HG03575 (cell line): ENCODE measurements around the gene NOS1.

Experiments used
- ATAC-seq: cut with Tn5 transposase; IDR thresholded peaks from one replicate; pipeline ENCODE4 v1.9.1; 2021; ENCODE audit not compliant: unreplicated experiment, insufficient number of reproducible peaks, low FRiP score; ENCODE audit errors: extremely low read depth

The NOS1 gene

DNA sequence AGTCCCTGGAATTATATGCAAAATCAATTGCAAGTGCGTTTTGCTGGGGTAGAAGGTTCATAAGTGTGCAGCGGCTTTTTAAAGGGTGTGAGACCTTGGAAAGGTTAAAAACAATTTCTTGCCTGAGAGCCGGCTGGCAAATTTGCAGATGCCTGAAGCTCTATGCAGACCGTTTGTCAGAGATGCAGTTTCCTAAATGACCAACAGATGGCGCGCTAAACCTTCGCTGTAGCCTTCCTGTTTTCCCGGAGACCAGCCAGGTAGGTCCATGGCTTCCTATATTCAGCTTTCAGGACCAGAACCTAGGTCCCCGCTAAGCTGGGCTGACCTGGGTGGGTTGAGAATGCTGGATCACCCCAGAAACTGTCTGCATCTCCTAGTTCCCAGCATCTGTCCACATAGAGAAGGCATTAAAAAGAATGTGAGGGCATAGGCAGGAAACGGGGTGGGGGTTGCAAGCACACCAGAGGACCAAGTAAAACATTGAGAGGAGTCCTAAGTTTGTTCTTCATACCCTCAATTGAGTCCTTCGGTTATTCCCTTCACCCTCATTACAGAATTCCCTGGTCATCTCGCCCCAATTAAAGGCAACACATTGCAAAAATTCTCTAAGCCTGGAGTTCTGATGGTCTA lies 5.7 kb upstream of the NOS1 start:
- no peak for ATAC-seq

DNA sequence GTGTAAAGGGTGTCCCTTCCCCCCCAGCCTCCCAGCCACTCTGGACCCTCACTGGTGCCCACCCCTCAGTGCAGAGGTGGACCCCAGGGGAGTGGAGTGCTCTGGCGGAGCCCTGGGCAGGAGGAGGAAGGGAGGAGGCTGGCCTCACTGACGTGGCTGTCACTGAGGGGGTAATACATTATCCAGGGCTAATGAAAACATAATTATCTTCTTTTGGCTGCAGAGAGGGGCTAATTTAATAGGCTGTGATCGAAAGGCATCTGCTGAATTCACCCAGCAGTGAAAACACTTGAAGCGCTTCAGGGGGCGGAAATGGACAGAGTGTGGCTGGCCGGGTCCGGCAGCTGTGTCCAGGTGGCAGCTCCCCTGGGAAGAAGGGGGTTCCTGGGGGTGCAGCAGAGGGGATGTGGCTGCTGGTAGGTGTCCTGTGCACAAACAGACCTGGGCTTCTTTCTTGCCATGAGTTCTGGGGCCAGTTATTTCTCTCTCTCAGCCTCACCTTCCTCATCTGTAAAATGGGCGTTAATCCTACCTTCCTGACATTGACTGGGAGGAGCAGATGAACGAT lies 3.7 kb upstream of the NOS1 start:
- no peak for ATAC-seq

DNA sequence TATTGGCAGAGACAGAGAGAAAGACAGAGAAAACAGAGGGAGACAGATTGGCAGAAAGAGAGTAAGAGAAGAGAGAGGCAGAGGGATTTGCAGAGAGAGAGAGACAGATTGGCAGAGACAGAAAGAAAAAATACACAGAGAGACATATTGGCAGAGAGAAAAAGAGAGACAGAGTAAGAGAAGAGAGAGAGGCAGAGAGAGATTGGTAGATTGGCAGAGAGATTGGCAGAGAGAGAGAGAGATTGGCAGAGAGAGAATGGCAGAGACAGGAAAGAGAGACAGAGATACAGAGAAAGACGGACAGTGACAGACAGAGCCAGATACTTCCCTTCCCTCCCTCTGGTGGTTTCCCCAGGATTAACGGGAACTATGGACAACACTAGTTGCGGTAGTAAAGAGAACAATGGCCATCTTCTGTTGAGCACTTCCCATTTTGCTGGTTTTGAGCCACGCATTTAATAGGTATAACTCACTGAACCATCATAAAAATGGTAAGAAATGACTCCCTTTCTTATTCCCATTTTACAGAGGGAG lies 2.6 kb upstream of the NOS1 start:
- no peak for ATAC-seq

DNA sequence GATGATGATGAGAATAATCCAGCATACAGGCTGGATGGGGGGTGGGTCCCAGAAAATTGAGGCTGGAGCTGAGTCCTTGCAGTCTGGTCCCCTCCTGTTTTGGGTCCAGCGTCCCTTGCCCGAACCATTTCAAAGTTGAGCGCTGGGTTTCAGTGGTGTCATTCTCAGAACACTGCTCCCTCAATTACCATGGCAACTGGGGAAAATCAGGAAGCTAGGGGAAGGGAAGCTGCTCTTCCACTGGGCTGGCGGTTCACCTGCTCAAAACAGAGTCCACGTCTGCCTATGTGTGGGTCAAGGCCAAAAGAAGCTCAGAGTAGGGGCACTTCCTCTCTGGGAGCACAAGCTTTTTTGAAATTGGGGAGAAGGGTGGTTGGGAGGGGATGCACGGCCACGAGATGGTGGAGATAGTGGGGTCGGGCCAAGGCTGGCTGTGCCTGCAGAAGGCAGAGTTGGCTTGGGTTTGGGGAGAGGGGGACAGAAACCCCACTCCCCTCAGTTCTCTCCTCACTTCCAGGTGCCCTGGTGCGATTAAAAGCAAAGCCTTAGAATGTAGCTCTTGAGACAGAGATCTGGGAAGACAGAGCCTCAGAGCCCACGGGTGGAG lies 1.7 kb upstream of the NOS1 start:
- ATAC-seq, result no peak

DNA sequence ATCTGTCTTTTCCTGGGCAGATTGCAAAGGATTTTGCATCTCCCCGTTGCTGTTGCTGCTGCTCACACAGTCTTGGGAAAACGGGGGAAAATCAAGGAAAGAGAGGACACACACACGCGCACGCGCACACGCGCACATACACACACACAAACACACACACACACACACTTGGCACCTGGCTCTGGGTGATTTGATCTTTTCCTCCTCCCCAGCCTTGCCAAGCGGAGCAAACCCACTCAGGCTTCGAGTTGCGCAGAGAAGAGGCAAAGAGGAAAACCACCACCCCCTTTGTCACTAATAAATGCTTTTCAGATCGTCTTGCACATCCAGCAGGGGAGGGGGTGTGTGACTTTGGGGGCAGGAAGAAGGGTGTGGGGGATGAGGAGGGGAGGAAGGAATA lies 965 bp upstream of the NOS1 start:
- ATAC-seq, result no peak

DNA sequence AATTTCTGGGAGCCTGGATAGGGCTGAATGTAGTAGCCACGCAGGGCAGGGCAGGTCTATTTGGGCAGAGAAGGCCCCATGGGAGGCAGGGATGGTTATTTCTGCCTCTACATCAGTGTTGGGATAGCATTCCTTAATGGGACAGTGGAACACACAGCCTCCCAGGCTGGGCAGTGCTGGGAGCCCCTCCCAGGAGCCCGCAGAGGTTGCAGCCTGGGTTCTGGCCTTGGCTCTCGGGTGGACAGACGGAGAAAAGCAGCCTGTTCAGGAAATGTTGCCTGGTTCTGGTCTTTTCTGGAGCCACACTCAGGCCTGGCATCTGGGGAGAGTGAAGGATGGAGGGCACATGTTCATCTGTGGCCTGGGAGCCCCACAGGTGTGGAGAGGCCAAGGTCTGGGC lies 479 bp upstream of the NOS1 start:
- ATAC-seq, result no peak

DNA sequence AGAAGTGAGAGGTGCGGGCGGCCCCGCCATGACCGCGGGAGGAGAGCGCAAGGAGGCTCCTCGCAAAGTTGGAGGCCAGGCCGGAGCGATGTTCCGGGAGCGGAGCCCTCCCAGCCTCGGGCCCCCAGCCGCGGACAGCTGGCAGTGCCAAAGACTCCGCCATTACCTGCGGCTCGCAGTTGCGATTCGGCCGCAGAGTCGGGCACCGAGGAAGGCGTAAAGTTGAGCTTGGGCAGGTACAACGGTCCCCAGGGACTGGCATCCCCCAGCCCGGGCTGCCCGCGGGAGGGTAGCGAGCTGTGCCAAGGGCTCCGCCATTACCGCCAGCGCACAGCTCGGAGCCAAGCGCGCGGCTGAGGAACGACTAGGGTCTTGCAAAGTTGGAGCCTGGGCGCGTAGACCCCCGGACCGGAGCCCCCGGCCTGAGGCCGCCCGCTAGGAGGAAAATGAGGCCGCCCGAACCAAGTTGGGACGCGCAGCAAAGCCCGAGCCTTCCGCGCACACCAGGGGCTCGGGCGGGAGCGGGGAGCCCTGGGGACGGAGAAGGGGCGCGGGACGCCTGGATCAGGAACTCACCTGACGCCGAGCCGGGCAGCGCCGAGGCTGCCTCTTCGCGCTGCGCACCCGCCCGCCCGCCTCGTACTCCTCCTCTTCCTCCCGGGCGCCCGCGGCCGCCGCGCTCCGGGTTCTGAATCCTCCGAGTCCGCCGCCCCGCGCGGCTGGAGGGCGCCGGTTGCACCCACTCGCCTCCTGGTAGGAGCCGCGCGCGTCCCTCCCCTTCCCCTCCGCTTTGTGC lies 677 bp downstream of the NOS1 start:
- no peak for ATAC-seq

DNA sequence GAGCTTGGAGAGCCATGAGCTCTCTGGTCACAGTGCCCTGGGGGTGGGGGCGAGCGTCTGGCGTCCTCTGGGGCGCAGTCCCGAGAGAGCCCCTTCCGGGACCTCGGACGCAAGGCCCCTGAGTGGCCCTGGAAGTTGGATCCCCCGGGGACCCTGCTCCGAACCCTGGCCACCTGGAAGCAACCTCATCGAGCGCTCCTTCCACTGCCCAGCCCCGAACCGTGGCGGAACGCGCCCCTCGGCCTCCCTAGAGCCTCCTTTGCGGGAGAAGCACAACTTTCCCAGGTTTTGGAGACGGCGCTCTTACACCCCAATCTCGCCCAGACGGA lies 1.2 kb downstream of the NOS1 start:
- no peak for ATAC-seq

DNA sequence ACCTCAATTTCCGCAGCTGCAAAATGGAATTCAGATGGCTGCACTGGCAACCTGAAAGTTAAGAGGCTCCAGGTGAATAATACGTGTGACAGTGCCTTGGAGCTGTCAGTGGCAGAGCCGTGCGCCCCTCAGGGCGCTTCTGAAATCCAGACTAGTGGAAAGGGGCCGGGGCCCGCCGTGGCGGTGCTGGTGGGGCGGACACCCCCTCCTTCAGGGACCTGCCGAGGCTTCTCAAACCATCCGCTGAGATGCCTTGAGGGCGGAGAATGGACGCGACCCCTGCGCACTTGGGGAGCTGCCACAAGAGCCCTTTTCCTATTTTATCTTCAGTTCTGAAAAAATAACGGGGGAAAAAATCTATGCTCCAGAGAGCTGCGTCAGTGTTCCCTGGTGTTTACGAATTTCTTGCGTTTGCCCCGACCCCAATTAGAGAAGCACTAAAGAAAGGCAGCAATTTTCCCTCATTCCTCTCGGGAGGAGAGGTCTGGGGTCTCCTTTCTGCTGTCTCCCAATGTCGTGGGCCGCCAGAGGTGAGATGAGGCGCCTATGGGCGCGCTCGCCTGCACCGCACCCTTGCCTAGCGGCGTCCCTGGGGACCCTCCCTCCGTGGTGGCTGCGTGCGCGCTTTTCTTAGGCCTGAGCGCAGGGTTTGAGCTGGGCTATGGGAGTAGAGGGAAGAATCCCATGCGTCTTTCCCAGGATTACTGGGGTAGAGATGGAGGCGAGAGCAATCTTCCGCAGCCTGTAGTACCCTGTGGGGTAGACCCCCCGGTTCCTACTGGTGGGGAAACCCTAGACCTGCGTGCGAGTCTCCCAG lies 2.2 kb downstream of the NOS1 start:
- no peak for ATAC-seq

DNA sequence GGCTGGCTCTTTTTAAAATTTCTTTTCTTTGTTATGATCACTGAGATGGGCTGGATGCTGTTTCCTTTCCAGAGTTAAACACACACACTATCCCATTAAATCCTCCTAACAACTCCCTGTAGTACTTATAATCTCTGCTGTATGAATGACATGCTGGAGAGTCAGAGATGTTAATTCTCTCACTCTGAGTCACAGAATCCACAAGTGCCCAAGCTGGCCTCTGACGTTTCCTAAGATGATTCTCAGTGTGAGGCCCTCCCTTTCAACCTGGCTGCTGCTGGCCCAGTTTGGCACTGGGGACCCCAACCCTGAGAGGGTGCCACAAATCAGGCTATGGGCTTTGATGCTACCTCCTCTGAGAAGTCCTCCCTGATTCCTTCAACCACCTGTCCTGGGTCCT lies 5.4 kb downstream of the NOS1 start:
- no peak for ATAC-seq

DNA sequence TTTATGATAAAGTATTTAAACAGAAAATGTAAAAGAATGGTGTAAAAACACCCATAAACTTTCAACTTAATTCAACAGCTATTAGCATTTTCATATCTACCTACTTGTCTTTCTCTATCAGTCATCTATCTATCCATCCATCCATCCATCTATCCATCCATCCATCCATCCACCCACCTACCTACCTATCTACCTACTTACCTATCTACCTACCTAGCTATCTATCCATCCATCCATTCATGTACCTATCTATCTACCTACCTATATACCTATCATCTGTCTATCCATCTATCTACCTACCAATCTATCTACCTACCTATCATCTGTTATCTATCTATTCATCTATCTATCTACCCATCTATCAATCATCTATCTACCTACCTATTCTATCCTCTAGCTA lies 8.5 kb downstream of the NOS1 start:
- no peak for ATAC-seq

DNA sequence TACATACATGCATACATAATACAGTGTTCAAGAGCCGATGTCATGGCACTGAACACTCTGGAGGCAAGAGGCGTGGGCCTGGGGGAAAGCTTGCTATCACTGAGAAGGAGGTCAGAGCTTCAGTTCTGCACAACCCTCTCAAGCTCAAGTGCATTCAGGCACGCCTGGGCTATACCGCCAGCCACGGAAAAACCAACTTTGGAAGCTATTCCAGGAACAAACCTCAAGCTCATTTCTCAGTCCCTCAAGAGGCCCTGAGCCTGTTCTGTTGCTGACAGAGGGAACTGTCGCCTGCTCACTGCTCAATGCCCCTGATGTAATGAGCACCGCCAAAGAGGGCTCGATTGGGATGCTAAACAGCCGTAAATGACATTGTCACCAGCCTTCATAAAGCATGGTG lies 9.2 kb downstream of the NOS1 start:
- no peak for ATAC-seq

DNA sequence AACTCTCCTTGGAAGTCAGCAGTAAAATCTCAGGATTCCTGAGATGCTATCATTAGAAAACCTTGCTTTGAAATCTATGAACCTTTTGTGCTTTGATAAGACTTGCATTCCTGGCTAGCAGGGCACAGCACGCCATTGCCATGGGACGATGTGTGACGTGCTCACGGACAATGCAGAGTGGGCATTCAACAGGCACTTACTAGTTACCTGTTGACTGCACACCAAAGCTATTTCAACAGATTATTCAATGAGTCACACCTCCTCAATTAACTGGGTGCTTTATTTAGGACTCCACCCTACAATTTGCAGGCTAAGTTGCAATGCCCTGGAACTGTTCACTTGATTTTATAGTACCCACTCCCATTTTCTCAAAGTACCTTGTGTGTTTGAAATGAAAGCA lies 11.3 kb downstream of the NOS1 start:
- ATAC-seq, result no peak

DNA sequence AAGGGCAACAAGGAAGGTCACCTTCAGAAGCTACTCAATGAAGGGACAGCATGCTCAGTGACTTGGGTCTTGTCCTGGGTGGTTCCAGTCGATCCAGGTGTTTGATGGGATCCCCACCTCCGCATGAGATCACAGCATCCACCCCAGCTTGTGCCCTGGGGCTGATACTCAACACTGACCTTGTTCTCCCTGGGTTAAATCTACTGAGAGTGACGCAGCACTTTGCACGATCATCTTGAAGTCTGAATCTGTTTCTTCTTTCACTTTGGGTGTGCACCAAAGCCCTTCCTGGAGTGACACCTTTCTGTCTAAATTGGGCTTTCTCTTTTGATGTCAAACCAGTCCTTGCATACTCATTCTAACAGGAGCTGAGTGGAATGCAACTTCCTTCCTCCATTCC lies 13.8 kb downstream of the NOS1 start:
- ATAC-seq, result no peak

DNA sequence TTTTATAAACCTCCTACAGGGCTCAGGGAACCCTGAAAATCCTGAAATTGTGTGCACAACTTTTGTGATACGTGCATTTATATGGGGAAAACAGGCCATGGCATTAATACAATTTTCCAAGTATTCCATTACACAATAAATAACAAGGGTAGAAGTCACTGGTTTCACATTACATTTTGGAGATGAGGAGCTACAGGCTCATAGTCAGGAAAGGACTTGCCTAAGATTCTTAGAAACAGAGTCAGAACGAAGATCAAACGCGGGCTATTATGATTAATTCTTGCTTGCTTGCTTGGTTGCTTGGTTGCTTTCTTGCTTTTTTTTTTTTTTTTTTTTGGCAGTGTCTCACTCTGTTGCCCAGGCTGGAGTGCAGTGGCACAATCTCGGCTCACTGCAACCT lies 16.7 kb downstream of the NOS1 start:
- no peak for ATAC-seq

DNA sequence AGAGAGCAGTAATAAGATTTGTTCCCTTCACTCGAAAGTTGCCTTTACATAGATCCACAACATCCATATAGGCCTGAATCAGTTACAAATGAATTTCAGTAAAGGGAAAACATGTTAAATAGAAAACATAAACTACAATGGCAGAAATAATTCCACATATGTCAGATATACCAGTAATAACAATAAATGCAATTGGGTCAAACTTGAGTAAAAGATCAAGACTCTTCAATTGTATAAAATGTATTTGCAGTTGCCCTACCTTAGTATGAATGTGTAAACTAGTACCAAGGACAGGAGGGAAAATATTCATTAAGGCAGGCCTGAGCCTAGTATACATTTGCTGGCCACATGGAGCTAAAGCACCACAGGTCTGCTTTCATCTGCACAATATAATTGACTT lies 17.6 kb downstream of the NOS1 start:
- no peak for ATAC-seq

DNA sequence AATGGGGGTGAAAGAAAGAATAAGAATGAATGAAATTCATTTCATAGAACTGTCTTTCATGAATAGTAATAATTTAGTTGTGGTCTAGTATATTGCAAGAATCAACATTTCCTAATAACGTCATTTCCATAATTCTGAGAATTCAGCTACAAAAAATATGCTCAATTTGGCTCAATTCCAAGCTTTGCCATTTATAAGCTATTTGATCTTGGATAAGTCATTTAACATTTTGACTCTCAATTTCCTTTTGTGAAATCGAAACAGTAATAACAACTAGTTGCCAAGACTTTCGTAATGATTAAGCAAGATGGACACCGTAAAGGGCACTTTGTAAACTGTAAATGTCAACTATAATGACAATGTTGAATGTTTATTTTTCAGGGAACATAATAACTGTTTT lies 18.1 kb downstream of the NOS1 start:
- ATAC-seq, result no peak

DNA sequence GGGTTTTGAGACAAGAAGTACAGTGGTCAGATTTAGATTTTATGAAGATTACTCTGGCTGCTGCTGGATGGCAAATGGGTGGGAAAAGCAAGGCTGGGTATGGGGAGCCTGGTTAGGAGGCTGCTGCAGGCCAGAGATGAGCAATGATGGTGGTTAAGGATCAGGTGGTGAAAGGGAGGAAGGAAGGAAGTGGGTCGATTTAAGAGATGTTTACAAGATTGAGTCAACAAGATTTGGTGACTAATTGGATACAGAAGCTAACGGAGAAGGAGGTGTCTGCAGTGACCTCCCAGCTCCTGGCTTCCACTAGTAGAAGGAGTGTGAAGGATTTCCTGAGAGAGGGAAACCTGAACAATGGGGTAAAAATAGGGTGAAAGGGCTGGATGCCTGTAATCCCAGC lies 18.7 kb downstream of the NOS1 start:
- no peak for ATAC-seq

DNA sequence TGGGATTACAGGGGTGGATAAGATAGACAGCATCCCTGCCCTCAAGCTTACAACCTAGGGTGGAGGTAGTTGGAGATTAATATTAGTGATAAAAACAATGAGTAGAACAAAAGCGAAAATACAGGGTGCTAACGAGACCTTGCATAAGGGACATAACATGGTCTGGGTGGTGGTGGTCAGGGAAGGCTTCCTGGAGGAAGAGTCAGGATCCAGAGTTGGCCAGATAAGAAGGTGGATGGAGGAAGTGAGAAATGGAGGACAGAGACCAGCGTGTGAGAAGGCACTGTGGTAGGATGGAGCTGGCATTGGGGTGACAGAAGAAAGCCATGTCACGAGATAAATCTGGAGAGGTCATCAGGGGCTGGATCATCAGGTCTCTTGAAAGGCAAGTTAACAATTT lies 19.2 kb downstream of the NOS1 start:
- ATAC-seq, result no peak
